Liver (tissue), 3 donors: Measurements from ENCODE around the gene IQCH.

ENCODE experiments used
- EGR1 ChIP-seq, 2 donors: IDR thresholded peaks; 2 replicates each; pipeline ENCODE4 v1.6.1; 2016 to 2018; ENCODE audit warnings: antibody characterized with exemption in 2 of 2, low read depth in 2 of 2
- TF ChIP-seq, protein P1 (sequence below): IDR thresholded peaks from 2 replicates; pipeline ENCODE4 v1.6.1; 2016; ENCODE audit warnings: antibody characterized with exemption
- TF ChIP-seq, protein P2 (sequence below): IDR thresholded peaks from 2 replicates; pipeline ENCODE4 v1.6.1; 2016; ENCODE audit warnings: antibody characterized with exemption, mild to moderate bottlenecking
- TF ChIP-seq, protein P3 (sequence below): fragments of 150-350 bp; IDR thresholded peaks from 2 replicates; pipeline ENCODE4 v1.5.1; 2017; ENCODE audit warnings: improper control_type of control experiment, low read depth, low read length; ENCODE audit not compliant: missing input control
- donor health status: healthy.
- donor health status: healthy.

DNA sequence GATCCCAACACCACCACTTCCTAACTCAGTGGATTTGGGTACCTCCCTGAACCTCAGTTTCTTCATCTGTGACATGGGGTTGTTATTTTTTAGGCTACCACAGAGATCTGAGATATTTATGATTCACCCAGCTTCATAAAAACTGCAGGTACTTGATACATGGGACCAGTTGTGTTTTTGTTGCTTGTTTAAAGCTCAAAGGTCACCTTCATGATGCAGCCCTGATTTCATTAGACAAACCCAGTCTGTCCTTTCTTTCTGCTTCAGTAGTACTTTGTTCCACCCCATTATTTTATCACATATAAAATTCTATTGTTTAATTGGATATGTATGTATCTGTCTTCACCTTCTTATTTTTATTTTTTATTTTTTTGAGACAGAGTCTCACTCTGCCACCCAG lies 208.9 kb downstream of the IQCH start:
- TF ChIP-seq, protein P1, sequence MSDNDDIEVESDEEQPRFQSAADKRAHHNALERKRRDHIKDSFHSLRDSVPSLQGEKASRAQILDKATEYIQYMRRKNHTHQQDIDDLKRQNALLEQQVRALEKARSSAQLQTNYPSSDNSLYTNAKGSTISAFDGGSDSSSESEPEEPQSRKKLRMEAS = no peak
- TF ChIP-seq, protein P2, sequence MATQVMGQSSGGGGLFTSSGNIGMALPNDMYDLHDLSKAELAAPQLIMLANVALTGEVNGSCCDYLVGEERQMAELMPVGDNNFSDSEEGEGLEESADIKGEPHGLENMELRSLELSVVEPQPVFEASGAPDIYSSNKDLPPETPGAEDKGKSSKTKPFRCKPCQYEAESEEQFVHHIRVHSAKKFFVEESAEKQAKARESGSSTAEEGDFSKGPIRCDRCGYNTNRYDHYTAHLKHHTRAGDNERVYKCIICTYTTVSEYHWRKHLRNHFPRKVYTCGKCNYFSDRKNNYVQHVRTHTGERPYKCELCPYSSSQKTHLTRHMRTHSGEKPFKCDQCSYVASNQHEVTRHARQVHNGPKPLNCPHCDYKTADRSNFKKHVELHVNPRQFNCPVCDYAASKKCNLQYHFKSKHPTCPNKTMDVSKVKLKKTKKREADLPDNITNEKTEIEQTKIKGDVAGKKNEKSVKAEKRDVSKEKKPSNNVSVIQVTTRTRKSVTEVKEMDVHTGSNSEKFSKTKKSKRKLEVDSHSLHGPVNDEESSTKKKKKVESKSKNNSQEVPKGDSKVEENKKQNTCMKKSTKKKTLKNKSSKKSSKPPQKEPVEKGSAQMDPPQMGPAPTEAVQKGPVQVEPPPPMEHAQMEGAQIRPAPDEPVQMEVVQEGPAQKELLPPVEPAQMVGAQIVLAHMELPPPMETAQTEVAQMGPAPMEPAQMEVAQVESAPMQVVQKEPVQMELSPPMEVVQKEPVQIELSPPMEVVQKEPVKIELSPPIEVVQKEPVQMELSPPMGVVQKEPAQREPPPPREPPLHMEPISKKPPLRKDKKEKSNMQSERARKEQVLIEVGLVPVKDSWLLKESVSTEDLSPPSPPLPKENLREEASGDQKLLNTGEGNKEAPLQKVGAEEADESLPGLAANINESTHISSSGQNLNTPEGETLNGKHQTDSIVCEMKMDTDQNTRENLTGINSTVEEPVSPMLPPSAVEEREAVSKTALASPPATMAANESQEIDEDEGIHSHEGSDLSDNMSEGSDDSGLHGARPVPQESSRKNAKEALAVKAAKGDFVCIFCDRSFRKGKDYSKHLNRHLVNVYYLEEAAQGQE = peak; percentile 14
- TF ChIP-seq, protein P3, sequence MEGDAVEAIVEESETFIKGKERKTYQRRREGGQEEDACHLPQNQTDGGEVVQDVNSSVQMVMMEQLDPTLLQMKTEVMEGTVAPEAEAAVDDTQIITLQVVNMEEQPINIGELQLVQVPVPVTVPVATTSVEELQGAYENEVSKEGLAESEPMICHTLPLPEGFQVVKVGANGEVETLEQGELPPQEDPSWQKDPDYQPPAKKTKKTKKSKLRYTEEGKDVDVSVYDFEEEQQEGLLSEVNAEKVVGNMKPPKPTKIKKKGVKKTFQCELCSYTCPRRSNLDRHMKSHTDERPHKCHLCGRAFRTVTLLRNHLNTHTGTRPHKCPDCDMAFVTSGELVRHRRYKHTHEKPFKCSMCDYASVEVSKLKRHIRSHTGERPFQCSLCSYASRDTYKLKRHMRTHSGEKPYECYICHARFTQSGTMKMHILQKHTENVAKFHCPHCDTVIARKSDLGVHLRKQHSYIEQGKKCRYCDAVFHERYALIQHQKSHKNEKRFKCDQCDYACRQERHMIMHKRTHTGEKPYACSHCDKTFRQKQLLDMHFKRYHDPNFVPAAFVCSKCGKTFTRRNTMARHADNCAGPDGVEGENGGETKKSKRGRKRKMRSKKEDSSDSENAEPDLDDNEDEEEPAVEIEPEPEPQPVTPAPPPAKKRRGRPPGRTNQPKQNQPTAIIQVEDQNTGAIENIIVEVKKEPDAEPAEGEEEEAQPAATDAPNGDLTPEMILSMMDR = no peak
- TF ChIP-seq EGR1 (IDR thresholded peaks at IDR 0.05; ENCODE audit: low read depth in 2 of 2) = no peak
